Left ventricle myocardium inferior (tissue), 1 donor: Measurements from ENCODE around the gene CHRNB1. TPM values are rescaled to one million over a fixed set of nuclear protein-coding genes. Genes with fewer than 3 reads are reported as not detected.

Experiments
- DNase-seq: peaks from one replicate; pipeline ENCODE4 v3.0.0-alpha.2; 2020
- H3K27ac ChIP-seq: fragments of 200-600 bp; replicated peaks from 2 replicates; pipeline ENCODE4 v1.8.0; 2021
- H3K27me3 ChIP-seq: fragments of 200-600 bp; 2 replicates; pipeline ENCODE4 v1.8.0; 2021; ENCODE audit warnings: low read depth
- H3K36me3 ChIP-seq: fragments of 200-600 bp; 2 replicates; pipeline ENCODE4 v1.8.0; 2021
- H3K4me1 ChIP-seq: fragments of 200-600 bp; 2 replicates; pipeline ENCODE4 v1.8.0; 2021
- H3K4me3 ChIP-seq: fragments of 200-600 bp; 2 replicates; pipeline ENCODE4 v1.8.0; 2021; ENCODE audit warnings: mild to moderate bottlenecking, moderate library complexity
- H3K9me3 ChIP-seq: fragments of 200-600 bp; replicated peaks from 2 replicates; pipeline ENCODE4 v1.8.0; 2021
- CTCF ChIP-seq: fragments of 200-600 bp; IDR thresholded peaks from 2 replicates; pipeline ENCODE4 v1.8.0; 2021; ENCODE audit warnings: antibody characterized with exemption, mild to moderate bottlenecking, borderline replicate concordance
- intact Hi-C: fragments of 100-400 bp; cut with micrococcal nuclease; formaldehyde crosslinking; loops from one replicate; pipeline ENCODE4 v1.11.0; 2022
- long read RNA-seq: library from polyadenylated mRNA; unstranded; transcript quantifications from one replicate; pipeline ENCODE4 v2.0.0, GENCODE V29; 2021
- total RNA-seq: library from RNA; stranded (reverse); fragmentation: NEBNext Ultra II Directional; extraction: Animal tissue kit (Norgen Biotek cat#: 25700); gene quantifications from one replicate; pipeline ENCODE4 v1.2.1, GENCODE V29; 2021
- donor health status: DM: no; HTN: yes; CAD: no; lungs with severe emphysema.

CHRNB1 gene
- 8.7 TPM for total RNA-seq
- long read RNA-seq, partial matches to known transcripts = 2 of 13 reads
- long read RNA-seq, other reads (novel, unspliced or antisense) = 2 of 13 reads

GRCh38 chr17:7444682-7445618, at the start of gene CHRNB1:
Gene CHRNB1 (plus strand): TSS chr17:7445061. CDS start chr17:7445128, 67 bp downstream.
- peak within 1 kb of the TSS; percentile 74 for H3K27ac ChIP-seq
- peak within 1 kb of the TSS; percentile 70 for H3K4me3 ChIP-seq
- peak; percentile 36 for TF ChIP-seq CTCF
- intact Hi-C loops = no loop called here
- DNase-seq = peak; percentile 88
- H3K36me3 ChIP-seq = no peaks in the 10 kb centered on the region
- peaks cover 36% of the 10 kb centered on the region for H3K4me1 ChIP-seq
- H3K27me3 ChIP-seq = peaks cover 45% of the 10 kb centered on the region
- no peaks in the 10 kb centered on the region for H3K9me3 ChIP-seq

- DNase-seq = no peak
- Histone ChIP-seq H3K27ac (no peak overlapping the region), H3K9me3 (no peaks in the 10 kb centered on the region), H3K4me1 (peaks cover 34% of the 10 kb centered on the region), H3K4me3 (no peak overlapping the region), H3K27me3 (no peaks in the 10 kb centered on the region), H3K36me3 (peaks cover 12% of the 10 kb centered on the region)
- intact Hi-C loops = no loop called here
- no peak for TF ChIP-seq CTCF
These were observed 48.7 kb upstream of the CHRNB1 start for GRCh38 chr17:7396147-7396546.

- no peak overlapping the region for H3K27ac ChIP-seq
- no peaks in the 10 kb centered on the region for H3K27me3 ChIP-seq
- H3K4me3 ChIP-seq = no peak overlapping the region
- peaks cover 39% of the 10 kb centered on the region for H3K4me1 ChIP-seq
- no peak for TF ChIP-seq CTCF
- H3K36me3 ChIP-seq = no peaks in the 10 kb centered on the region
- no peaks in the 10 kb centered on the region for H3K9me3 ChIP-seq
- DNase-seq = no peak
- intact Hi-C loops = no loop called here
These were observed 46.2 kb upstream of the CHRNB1 start for GRCh38 chr17:7398612-7399011.

- Histone ChIP-seq H3K9me3 (no peaks in the 10 kb centered on the region), H3K36me3 (no peaks in the 10 kb centered on the region), H3K4me3 (peak overlapping the region; percentile 78), H3K27me3 (no peaks in the 10 kb centered on the region), H3K27ac (peak overlapping the region; percentile 96), H3K4me1 (peaks cover 32% of the 10 kb centered on the region)
- TF ChIP-seq CTCF = no peak
- intact Hi-C loops = no loop called here
- DNase-seq = peak; percentile 80
These were observed 41.7 kb upstream of the CHRNB1 start for GRCh38 chr17:7403043-7403726.

- Histone ChIP-seq H3K27me3 (no peaks in the 10 kb centered on the region), H3K36me3 (no peaks in the 10 kb centered on the region), H3K9me3 (no peaks in the 10 kb centered on the region), H3K4me1 (peaks cover 32% of the 10 kb centered on the region), H3K4me3 (peak overlapping the region; percentile 78), H3K27ac (peak overlapping the region; percentile 96)
- TF ChIP-seq CTCF = no peak
- intact Hi-C loops = no loop called here
- DNase-seq = no peak
These were observed 41.2 kb upstream of the CHRNB1 start for GRCh38 chr17:7403727-7403976.
